D721Med (cell line): ENCODE data around the gene FLCN.

Experiments used
- DNase-seq: peaks from one replicate; pipeline ENCODE4 v3.0.0; 2011; ENCODE audit warnings: low spot score; ENCODE audit not compliant: insufficient read length
- FAIRE-seq: peaks from 2 replicates; lab custom pipeline; 2011; peaks lifted over from hg19 to GRCh38; lab: Jason Lieb, UNC
- TF ChIP-seq, protein P1 (sequence below): IDR thresholded peaks from 2 replicates; pipeline ENCODE4 v1.5.1; 2012; ENCODE audit warnings: mild to moderate bottlenecking, control low read depth; ENCODE audit not compliant: insufficient read depth; ENCODE audit errors: missing control alignments

FLCN gene

DNA sequence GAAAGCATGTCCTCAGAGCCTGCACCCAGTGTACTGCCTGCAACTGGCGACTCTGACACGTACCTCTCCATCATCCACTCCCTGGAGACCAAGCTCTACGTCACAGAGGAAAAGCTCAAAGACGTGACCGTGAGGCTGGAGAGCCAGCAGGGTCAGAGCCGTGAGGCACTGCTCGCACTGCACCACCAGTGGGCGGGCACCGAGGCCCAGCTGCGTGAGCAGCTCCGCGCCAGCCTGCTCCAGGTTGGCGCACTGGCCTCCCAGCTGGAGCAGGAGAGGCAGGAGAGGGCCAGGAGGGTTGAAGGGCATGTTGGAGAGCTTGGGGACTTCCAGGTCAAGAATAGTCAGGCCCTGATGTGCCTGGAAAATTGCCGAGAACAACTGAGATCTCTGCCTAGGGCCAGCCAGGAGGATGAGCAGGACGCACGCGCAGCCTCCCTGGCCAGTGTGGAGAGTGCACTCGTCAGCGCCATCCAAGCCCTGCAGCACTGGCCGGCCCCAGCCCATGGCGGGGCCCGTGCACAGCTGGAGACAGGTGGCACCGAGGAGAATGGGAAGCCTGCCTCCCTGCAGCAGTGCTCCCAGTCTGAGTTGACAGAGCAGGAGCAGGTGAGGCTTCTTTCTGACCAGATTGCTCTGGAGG is 71.2 kb downstream of the FLCN start:
- FAIRE-seq (no peak), DNase-seq (no peak)
- TF ChIP-seq, protein P1, sequence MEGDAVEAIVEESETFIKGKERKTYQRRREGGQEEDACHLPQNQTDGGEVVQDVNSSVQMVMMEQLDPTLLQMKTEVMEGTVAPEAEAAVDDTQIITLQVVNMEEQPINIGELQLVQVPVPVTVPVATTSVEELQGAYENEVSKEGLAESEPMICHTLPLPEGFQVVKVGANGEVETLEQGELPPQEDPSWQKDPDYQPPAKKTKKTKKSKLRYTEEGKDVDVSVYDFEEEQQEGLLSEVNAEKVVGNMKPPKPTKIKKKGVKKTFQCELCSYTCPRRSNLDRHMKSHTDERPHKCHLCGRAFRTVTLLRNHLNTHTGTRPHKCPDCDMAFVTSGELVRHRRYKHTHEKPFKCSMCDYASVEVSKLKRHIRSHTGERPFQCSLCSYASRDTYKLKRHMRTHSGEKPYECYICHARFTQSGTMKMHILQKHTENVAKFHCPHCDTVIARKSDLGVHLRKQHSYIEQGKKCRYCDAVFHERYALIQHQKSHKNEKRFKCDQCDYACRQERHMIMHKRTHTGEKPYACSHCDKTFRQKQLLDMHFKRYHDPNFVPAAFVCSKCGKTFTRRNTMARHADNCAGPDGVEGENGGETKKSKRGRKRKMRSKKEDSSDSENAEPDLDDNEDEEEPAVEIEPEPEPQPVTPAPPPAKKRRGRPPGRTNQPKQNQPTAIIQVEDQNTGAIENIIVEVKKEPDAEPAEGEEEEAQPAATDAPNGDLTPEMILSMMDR = no peak

DNA sequence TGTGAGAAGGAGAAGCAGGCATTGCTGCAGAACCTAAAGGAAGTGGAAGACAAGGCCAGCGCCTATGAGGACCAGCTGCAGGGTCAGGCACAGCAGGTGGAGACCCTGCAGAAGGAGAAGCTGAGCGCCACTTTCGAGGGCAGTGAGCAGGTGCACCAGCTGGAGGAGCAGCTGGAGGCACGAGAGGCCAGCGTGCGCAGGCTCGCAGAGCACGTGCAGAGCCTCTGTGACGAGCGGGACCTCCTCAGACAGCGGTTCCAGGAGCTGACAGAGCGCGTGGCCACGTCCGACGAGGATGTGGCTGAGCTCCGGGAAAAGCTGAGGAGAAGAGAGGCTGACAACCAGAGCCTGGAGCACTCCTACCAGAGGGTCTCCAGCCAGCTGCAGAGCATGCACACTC is 72.3 kb downstream of the FLCN start:
- FAIRE-seq (no peak), DNase-seq (no peak)
- TF ChIP-seq, protein P1 = no peak

DNA sequence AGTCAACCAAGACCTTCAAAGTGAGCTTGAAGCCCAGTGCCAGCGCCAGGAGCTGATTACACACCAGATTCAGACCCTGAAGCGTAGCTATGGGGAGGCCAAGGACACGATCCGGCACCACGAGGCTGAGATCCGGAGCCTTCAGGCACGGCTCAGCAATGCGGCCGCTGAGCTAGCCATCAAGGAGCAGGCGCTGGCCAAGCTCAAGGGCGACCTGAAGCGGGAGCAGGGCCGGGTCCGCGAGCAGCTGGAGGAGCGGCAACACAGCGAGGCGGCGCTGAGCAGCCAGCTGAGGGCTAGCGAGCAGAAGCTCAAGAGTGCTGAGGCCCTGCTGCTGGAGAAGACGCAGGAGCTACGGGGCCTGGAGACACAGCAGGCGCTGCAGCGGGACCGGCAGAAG is 72.8 kb downstream of the FLCN start:
- TF ChIP-seq, protein P1 = no peak
- no peak for FAIRE-seq
- DNase-seq = no peak
